Neutrophil (primary cell): ENCODE measurements around the gene CERT1.

ENCODE experiments used
- H3K27ac ChIP-seq: fragments of 200-600 bp; sonication (generic); 2 replicates; pipeline ENCODE4 v1.5.1; 2016; ENCODE audit warnings: mild to moderate bottlenecking, moderate library complexity
- H3K27me3 ChIP-seq: fragments of 200-600 bp; sonication (generic); 2 replicates; pipeline ENCODE4 v1.6.0; 2016; ENCODE audit warnings: mild to moderate bottlenecking
- H3K36me3 ChIP-seq: fragments of 200-600 bp; sonication (generic); 2 replicates; pipeline ENCODE4 v1.5.1; 2017
- H3K4me1 ChIP-seq, 2 experiments: fragments of 200-600 bp in 1 of 2; sonication (generic) in 1 of 2; 1 replicate in 1 of 2; 2 replicates in 1 of 2; pipeline versions ENCODE4 v1.5.1 to v1.6.1; 2013 to 2016; ENCODE audit warnings: low read depth in 1 of 2, low read length in 1 of 2, mild to moderate bottlenecking in 1 of 2, moderate library complexity in 1 of 2; ENCODE audit not compliant: control insufficient read depth in 1 of 2, insufficient read depth in 1 of 2
- H3K4me3 ChIP-seq, 2 experiments: fragments of 200-600 bp in 1 of 2; sonication (generic) in 1 of 2; 1 replicate in 1 of 2; 2 replicates in 1 of 2; pipeline ENCODE4 v1.5.1; 2013 to 2016; ENCODE audit warnings: low read depth in 1 of 2, low read length in 1 of 2, mild to moderate bottlenecking in 1 of 2, moderate library complexity in 1 of 2
- H3K9me3 ChIP-seq: fragments of 200-600 bp; sonication (generic); 2 replicates; pipeline ENCODE4 v1.5.1; 2016
- TF ChIP-seq, protein P1 (sequence below): fragments of 200-600 bp; sonication (generic); IDR thresholded peaks from 2 replicates; pipeline ENCODE4 v1.5.1; 2016; ENCODE audit warnings: antibody characterized with exemption

The CERT1 gene

DNA sequence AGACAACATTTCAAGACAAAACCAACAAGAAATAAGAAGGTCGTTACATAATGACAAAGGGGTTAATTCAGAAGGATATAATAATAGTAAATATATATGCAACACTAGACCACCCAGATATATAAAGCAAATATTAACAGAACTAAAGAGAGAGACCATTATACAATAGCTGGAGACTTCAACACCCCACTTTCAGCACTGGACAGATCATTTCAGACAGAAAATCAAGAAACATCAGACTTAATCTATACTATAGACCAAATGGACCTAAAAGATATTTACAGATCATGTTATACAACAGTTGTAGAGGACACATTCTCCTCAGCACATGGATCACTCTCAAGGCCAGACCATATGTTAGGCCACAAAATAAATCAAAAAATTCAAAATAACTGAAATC lies 26.8 kb downstream of the CERT1 start:
- peaks cover 0 to 2% of the 10 kb centered on the region in 2 experiments for H3K4me1 ChIP-seq
- H3K36me3 ChIP-seq = no peaks in the 10 kb centered on the region
- no peaks in the 10 kb centered on the region for H3K9me3 ChIP-seq
- H3K27ac ChIP-seq = no peak overlapping the region
- TF ChIP-seq, protein P1, sequence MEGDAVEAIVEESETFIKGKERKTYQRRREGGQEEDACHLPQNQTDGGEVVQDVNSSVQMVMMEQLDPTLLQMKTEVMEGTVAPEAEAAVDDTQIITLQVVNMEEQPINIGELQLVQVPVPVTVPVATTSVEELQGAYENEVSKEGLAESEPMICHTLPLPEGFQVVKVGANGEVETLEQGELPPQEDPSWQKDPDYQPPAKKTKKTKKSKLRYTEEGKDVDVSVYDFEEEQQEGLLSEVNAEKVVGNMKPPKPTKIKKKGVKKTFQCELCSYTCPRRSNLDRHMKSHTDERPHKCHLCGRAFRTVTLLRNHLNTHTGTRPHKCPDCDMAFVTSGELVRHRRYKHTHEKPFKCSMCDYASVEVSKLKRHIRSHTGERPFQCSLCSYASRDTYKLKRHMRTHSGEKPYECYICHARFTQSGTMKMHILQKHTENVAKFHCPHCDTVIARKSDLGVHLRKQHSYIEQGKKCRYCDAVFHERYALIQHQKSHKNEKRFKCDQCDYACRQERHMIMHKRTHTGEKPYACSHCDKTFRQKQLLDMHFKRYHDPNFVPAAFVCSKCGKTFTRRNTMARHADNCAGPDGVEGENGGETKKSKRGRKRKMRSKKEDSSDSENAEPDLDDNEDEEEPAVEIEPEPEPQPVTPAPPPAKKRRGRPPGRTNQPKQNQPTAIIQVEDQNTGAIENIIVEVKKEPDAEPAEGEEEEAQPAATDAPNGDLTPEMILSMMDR = no peak
- no peaks in the 10 kb centered on the region for H3K27me3 ChIP-seq
- H3K4me3 ChIP-seq = no peak overlapping the region

DNA sequence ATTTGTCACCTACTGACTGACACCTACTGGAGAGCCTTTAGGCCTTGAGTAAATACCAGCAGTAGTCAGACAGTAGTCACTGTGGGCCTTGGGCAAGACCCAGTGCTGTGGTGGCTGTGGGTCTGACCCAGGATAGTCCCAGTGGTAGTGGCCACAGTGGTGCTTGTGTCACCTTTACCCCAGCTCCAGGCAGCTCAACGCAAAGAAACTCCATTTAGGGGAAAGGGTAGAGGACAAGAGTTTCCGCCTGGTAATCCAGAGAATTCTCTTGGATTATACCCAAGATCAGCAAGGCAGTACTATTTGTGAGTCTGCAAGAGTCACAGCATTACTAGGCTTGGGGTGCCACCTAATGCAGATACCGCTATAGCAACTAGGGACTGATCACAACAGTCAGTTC lies 28.9 kb downstream of the CERT1 start:
- TF ChIP-seq, protein P1 = no peak

DNA sequence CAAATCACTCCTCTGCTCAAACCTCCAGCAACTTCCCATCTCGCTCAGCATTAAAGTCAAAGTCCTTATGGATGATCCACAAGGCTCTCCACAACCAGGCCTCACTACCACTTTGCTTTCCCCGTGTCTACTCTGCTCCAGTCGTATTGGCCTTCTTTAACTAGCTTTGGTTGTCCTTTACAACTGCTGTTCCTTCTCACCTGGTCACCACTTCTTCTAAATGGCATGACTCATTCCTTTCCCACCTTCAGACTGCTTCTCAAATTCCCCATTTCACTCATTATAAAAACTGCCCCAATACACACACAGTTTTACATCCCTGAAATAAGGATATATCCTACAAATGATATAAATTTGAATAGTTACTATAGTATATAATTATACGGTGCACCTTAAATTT lies 30.4 kb downstream of the CERT1 start:
- TF ChIP-seq, protein P1 = no peak
- H3K9me3 ChIP-seq = no peaks in the 10 kb centered on the region
- H3K4me1 ChIP-seq = peaks cover 0 to 2% of the 10 kb centered on the region in 2 experiments
- H3K27ac ChIP-seq = peak overlapping the region; percentile 8
- H3K36me3 ChIP-seq = no peaks in the 10 kb centered on the region
- H3K27me3 ChIP-seq = no peaks in the 10 kb centered on the region
- no peak overlapping the region for H3K4me3 ChIP-seq

More for the DNA sequence above, 28.9 kb downstream of the CERT1 start:
- Histone ChIP-seq H3K4me3 (no peak overlapping the region), H3K27me3 (no peaks in the 10 kb centered on the region), H3K36me3 (no peaks in the 10 kb centered on the region), H3K4me1 (peaks cover 0 to 2% of the 10 kb centered on the region in 2 experiments), H3K9me3 (no peaks in the 10 kb centered on the region), H3K27ac (no peak overlapping the region)

DNA sequence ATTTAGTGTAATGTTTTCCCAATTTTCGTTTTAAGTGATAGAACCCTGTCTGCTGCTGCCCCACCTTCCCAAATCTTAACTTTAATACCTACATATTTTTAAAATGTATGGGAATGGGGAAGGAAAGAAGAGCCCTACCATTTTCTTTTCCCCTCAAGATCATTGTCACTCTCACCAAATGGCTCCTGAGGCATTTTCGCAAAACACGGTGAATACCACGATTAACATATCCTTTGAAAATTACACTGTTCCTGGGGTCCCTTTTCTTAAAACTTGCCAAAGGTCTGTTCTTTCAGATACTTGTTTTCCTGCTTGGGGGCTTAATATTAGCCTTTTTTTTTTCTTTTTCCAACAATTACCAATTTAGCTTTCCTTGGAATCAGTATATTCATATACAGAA lies 36.1 kb downstream of the CERT1 start:
- peaks cover 6 to 9% of the 10 kb centered on the region in 2 experiments for H3K4me1 ChIP-seq
- TF ChIP-seq, protein P1 = no peak
- H3K4me3 ChIP-seq = no peak overlapping the region
- no peaks in the 10 kb centered on the region for H3K9me3 ChIP-seq
- H3K27ac ChIP-seq = no peak overlapping the region
- H3K27me3 ChIP-seq = no peaks in the 10 kb centered on the region
- H3K36me3 ChIP-seq = no peaks in the 10 kb centered on the region

DNA sequence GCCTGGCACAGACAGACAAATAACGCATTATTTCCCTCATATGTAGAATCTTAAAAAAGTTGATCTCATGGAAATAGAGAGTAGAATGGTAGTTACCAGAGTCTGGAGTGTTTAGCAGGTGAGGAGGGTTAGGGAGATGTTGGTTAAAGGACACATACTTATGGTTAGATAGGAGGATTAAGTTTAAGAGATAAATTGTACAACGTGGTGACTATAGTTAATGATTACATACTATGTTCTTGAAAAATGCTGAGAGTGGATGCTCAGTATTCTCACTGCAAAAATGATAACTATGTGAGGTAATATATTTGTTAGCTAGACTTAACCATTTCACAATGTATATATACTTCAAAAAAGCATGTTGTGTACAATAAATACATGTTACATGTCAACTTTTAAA lies 38.0 kb downstream of the CERT1 start:
- Histone ChIP-seq H3K36me3 (no peaks in the 10 kb centered on the region), H3K4me3 (no peak overlapping the region), H3K27me3 (no peaks in the 10 kb centered on the region), H3K4me1 (peaks cover 6 to 9% of the 10 kb centered on the region in 2 experiments), H3K27ac (peak overlapping the region; percentile 28), H3K9me3 (no peaks in the 10 kb centered on the region)
- TF ChIP-seq, protein P1 = no peak

GRCh38 chr5:75472973-75473372 lies 38.5 kb downstream of the CERT1 start:
- no peaks in the 10 kb centered on the region for H3K9me3 ChIP-seq

More at GRCh38 chr5:75472973-75473372, 38.5 kb downstream of the CERT1 start:
- Histone ChIP-seq H3K36me3 (no peaks in the 10 kb centered on the region), H3K4me1 (peaks cover 6 to 9% of the 10 kb centered on the region in 2 experiments), H3K4me3 (no peak overlapping the region), H3K27me3 (no peaks in the 10 kb centered on the region), H3K27ac (peak overlapping the region; percentile 28)
- TF ChIP-seq, protein P1 = no peak
